Keratinocyte (primary cell): ENCODE measurements around the gene UPP1. TPM values are rescaled to one million over a fixed set of nuclear protein-coding genes. Genes with fewer than 3 reads are reported as not detected.
A peak's percentile ranks its signal among the peaks of the same experiment; 100 is the strongest.

ENCODE experiments used
- DNase-seq: peaks from one replicate; pipeline ENCODE4 v3.0.0-alpha.2; 2011; ENCODE audit warnings: low read depth, missing footprints, low spot score
- FAIRE-seq: peaks from 2 replicates; lab custom pipeline; 2011; peaks lifted over from hg19 to GRCh38; lab: Jason Lieb, UNC
- H2AFZ ChIP-seq: 2 replicates; pipeline ENCODE4 v1.6.0; 2012; ENCODE audit warnings: low read length, control low read depth, inconsistent platforms; ENCODE audit not compliant: control insufficient read depth
- H3K27ac ChIP-seq: 2 replicates; pipeline ENCODE4 v1.5.1; 2011; ENCODE audit warnings: low read length; ENCODE audit not compliant: control insufficient read depth, insufficient read depth
- H3K27me3 ChIP-seq: 3 replicates; pipeline ENCODE4 v1.6.0; 2011; ENCODE audit warnings: low read length; ENCODE audit not compliant: control insufficient read depth, insufficient read depth; ENCODE audit errors: extremely low read depth
- H3K36me3 ChIP-seq, 2 experiments: 2 replicates in 1 of 2; 3 replicates in 1 of 2; pipeline ENCODE4 v1.5.1; 2011; ENCODE audit warnings: low read length in 2 of 2, mild to moderate bottlenecking in 1 of 2; ENCODE audit not compliant: control insufficient read depth in 2 of 2, insufficient read depth in 2 of 2; ENCODE audit errors: extremely low read depth in 1 of 2
- H3K4me1 ChIP-seq: 3 replicates; pipeline ENCODE4 v1.5.1; 2011; ENCODE audit warnings: low read length; ENCODE audit not compliant: control insufficient read depth, insufficient read depth; ENCODE audit errors: extremely low read depth
- H3K4me2 ChIP-seq: 3 replicates; pipeline ENCODE4 v1.6.0; 2011; ENCODE audit warnings: low read depth, low read length; ENCODE audit not compliant: control insufficient read depth, insufficient read depth; ENCODE audit errors: extremely low read depth
- H3K4me3 ChIP-seq, 3 experiments: fragments of 200-600 bp in 1 of 3; sonication (generic) in 1 of 3; 2 replicates in 2 of 3; 3 replicates in 1 of 3; pipeline ENCODE4 v1.5.1; 2011 to 2016; ENCODE audit warnings: low read length in 3 of 3, mild to moderate bottlenecking in 3 of 3, control low read depth in 2 of 3, inconsistent platforms in 1 of 3, low read depth in 1 of 3, mixed read lengths in 1 of 3, mixed run types in 1 of 3, moderate library complexity in 1 of 3; ENCODE audit not compliant: control insufficient read depth in 2 of 3, insufficient read depth in 2 of 3; ENCODE audit errors: extremely low read depth in 1 of 3
- H3K79me2 ChIP-seq: 2 replicates; pipeline ENCODE4 v1.6.0; 2012; ENCODE audit warnings: low read length; ENCODE audit not compliant: control insufficient read depth, insufficient read depth
- H3K9ac ChIP-seq: 3 replicates; pipeline ENCODE4 v1.6.0; 2011; ENCODE audit warnings: low read length; ENCODE audit not compliant: control insufficient read depth, insufficient read depth; ENCODE audit errors: extremely low read depth
- H3K9me1 ChIP-seq: 3 replicates; pipeline ENCODE4 v1.6.0; 2011; ENCODE audit warnings: low read length; ENCODE audit not compliant: control insufficient read depth, insufficient read depth; ENCODE audit errors: extremely low read depth
- H3K9me3 ChIP-seq: 2 replicates; pipeline ENCODE4 v1.5.1; 2012; ENCODE audit warnings: low read depth, low read length; ENCODE audit not compliant: control insufficient read depth
- H4K20me1 ChIP-seq: 3 replicates; pipeline ENCODE4 v1.6.0; 2011; ENCODE audit warnings: low read length; ENCODE audit not compliant: control insufficient read depth, insufficient read depth; ENCODE audit errors: extremely low read depth
- CTCF ChIP-seq, 3 experiments: IDR thresholded peaks in 1 of 3; conservative IDR thresholded peaks in 1 of 3; optimal IDR thresholded peaks in 1 of 3; 2 replicates in 2 of 3; 3 replicates in 1 of 3; pipeline versions ENCODE3 to v1.5.1; 2011; ENCODE audit warnings: low read length in 3 of 3, mild to moderate bottlenecking in 3 of 3, moderate library complexity in 2 of 3, control low read depth in 1 of 3, inconsistent platforms in 1 of 3; ENCODE audit not compliant: insufficient read depth in 2 of 3; ENCODE audit errors: extremely low read depth in 1 of 3
- EZH2 ChIP-seq: IDR thresholded peaks from one replicate; pipeline ENCODE4 v1.6.1; 2012; ENCODE audit warnings: inconsistent platforms, mild to moderate bottlenecking, low read length, moderate library complexity
- dilution Hi-C: fragments of 300-500 bp; cut with MboI; formaldehyde crosslinking; loops from one replicate; pipeline ENCODE4 v1.7.0; 2020; ENCODE audit warnings: low sequenced_read_pairs; ENCODE audit not compliant: extremely low pct_ligation_motif_present
- polyA plus RNA-seq, 5 experiments: library from polyadenylated mRNA; depleted of rRNA in 3 of 5; stranded (reverse) in 3 of 5; stranded (forward) in 1 of 5; unstranded in 1 of 5; fragments of >200 nt; gene quantifications; 1 replicate in 1 of 5; 2 replicates in 3 of 5; 3 replicates in 1 of 5; pipeline versions ENCODE4 v1.2.1 to v1.2.3, GENCODE V29; 2011 to 2012; ENCODE audit warnings: missing spikeins in 2 of 5, low read depth in 1 of 5, low replicate concordance in 1 of 5

Gene UPP1
- polyA plus RNA-seq, 1 donor (not counting 4 experiments of a cell fraction or from before 2014, with no cell fraction given), result 202 TPM

GRCh38 chr7:48094861-48095293 lies 5.8 kb downstream of the UPP1 start:
- no peak overlapping the region for H2AFZ ChIP-seq
- peak; percentile 70 for FAIRE-seq
- peaks cover 3% of the 10 kb centered on the region for H3K9me1 ChIP-seq
- peak overlapping the region; percentile 80 for H3K4me2 ChIP-seq
- H4K20me1 ChIP-seq, result peaks cover 20% of the 10 kb centered on the region
- TF ChIP-seq CTCF (optimal IDR thresholded peaks at IDR 0.05 in 1 of 3, IDR thresholded peaks at IDR 0.05 in 1 of 3, conservative IDR thresholded peaks at IDR 0.05 in 1 of 3; ENCODE audit: extremely low read depth in 1 of 3, insufficient read depth in 2 of 3, low read length in 3 of 3), result no peak
- peaks cover 93% of the 10 kb centered on the region for H3K79me2 ChIP-seq
- H3K36me3 ChIP-seq, result peaks cover 46 to 92% of the 10 kb centered on the region in 2 experiments
- peaks cover 67% of the 10 kb centered on the region for H3K4me1 ChIP-seq
- peak overlapping the region; percentile 54 for H3K9ac ChIP-seq
- no peaks in the 10 kb centered on the region for H3K27me3 ChIP-seq
- dilution Hi-C loops, result no loop called here
- H3K27ac ChIP-seq, result peak overlapping the region; percentile 71
- no peaks in the 10 kb centered on the region for H3K9me3 ChIP-seq
- H3K4me3 ChIP-seq, result peak overlapping the region in 2 of 3 experiments; percentile 29 to 44
- no peak for DNase-seq

DNA sequence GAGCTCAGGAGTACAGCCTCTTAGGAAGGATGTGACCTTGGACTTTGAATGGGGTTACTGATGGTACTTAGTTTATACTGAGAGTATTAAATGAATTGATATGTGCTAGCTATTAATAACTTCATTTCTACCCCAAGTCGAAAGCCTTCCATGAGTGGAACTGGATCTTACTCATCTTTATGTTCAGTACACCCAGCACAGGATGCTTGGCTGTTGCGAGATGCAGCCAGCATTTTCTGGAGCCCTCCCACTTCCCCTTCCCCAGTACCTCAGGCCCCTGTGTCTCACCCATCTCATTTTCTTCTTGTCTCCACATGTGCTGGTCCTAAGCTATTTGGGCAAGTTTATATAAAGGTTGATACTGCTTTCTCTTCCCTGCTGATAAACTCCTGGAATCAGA lies 7.2 kb downstream of the UPP1 start:
- dilution Hi-C loops, result no loop called here
- Histone ChIP-seq H3K4me2 (peak overlapping the region; percentile 80), H3K9ac (no peak overlapping the region), H3K27me3 (no peaks in the 10 kb centered on the region), H3K4me1 (peaks cover 64% of the 10 kb centered on the region), H3K9me3 (no peaks in the 10 kb centered on the region), H4K20me1 (peaks cover 22% of the 10 kb centered on the region), H2AFZ (no peak overlapping the region), H3K4me3 (peak overlapping the region in 1 of 3 experiments; percentile 38), H3K27ac (peak overlapping the region; percentile 51), H3K9me1 (peaks cover 3% of the 10 kb centered on the region), H3K79me2 (peaks cover 84% of the 10 kb centered on the region), H3K36me3 (peaks cover 41 to 89% of the 10 kb centered on the region in 2 experiments)
- no peak for TF ChIP-seq EZH2
- TF ChIP-seq CTCF (optimal IDR thresholded peaks at IDR 0.05 in 1 of 3, IDR thresholded peaks at IDR 0.05 in 1 of 3, conservative IDR thresholded peaks at IDR 0.05 in 1 of 3; ENCODE audit: extremely low read depth in 1 of 3, insufficient read depth in 2 of 3, low read length in 3 of 3), result no peak
- FAIRE-seq, result no peak
- DNase-seq, result no peak
